Effector memory CD4-positive, alpha-beta T cell (primary cell): Measurements from ENCODE around the gene ETS2.
A peak's percentile ranks its signal among the peaks of the same experiment; 100 is the strongest.
"Not testable (repeated sequence)": the region's sequence is repeated elsewhere in the genome, so short reads cannot be mapped to it uniquely, and the experiment has no call there.

Source experiments
- DNase-seq, 3 donors: peaks; one replicate each; pipeline ENCODE4 v3.0.0-alpha.2; 2020
- H3K27ac ChIP-seq: 2 replicates; pipeline ENCODE4 v1.7.0; 2013; ENCODE audit warnings: mild to moderate bottlenecking, low read length, moderate library complexity; ENCODE audit not compliant: insufficient read depth, poor library complexity, severe bottlenecking
- H3K27me3 ChIP-seq: replicated peaks from 2 replicates; pipeline ENCODE4 v1.7.0; 2013; ENCODE audit warnings: mild to moderate bottlenecking, low read length; ENCODE audit not compliant: insufficient read depth, control insufficient read depth, poor library complexity, severe bottlenecking
- H3K36me3 ChIP-seq: 2 replicates; pipeline ENCODE4 v1.7.0; 2013; ENCODE audit warnings: mild to moderate bottlenecking, low read length, moderate library complexity; ENCODE audit not compliant: control insufficient read depth, insufficient read depth
- H3K4me1 ChIP-seq: 2 replicates; pipeline ENCODE4 v1.7.0; 2013; ENCODE audit warnings: low read length, mild to moderate bottlenecking; ENCODE audit not compliant: control insufficient read depth, insufficient read depth, poor library complexity, severe bottlenecking
- H3K4me3 ChIP-seq: 2 replicates; pipeline ENCODE4 v1.7.0; 2013; ENCODE audit warnings: low read length, low read depth, mild to moderate bottlenecking; ENCODE audit not compliant: insufficient read depth, poor library complexity, severe bottlenecking
- H3K9me3 ChIP-seq: 2 replicates; pipeline ENCODE4 v1.7.0; 2013; ENCODE audit warnings: mild to moderate bottlenecking, low read length, moderate library complexity; ENCODE audit not compliant: control insufficient read depth

Gene ETS2

GRCh38 chr21:38824124-38824822, 18.5 kb downstream of the ETS2 start:
- Histone ChIP-seq H3K27me3 (no peaks in the 10 kb centered on the region), H3K9me3 (no peaks in the 10 kb centered on the region), H3K27ac (no peak overlapping the region), H3K4me3 (no peak overlapping the region), H3K36me3 (peaks cover 47% of the 10 kb centered on the region), H3K4me1 (no peaks in the 10 kb centered on the region)
- DNase-seq, result no peak

- DNase-seq, result no peak
- Histone ChIP-seq H3K27ac (no peak overlapping the region), H3K9me3 (no peaks in the 10 kb centered on the region), H3K4me3 (no peak overlapping the region), H3K27me3 (no peaks in the 10 kb centered on the region), H3K36me3 (peaks cover 37% of the 10 kb centered on the region), H3K4me1 (no peaks in the 10 kb centered on the region)
Measured at GRCh38 chr21:38825269-38825668, 19.5 kb downstream of the ETS2 start.

- H3K27ac ChIP-seq, result no peak overlapping the region
Measured at GRCh38 chr21:38825921-38826320, 20.2 kb downstream of the ETS2 start.

GRCh38 chr21:38828111-38828510, 22.4 kb downstream of the ETS2 start:
- H3K36me3 ChIP-seq, DNase-seq, H3K4me1 ChIP-seq, H3K9me3 ChIP-seq, H3K27me3 ChIP-seq, H3K4me3 ChIP-seq, H3K27ac ChIP-seq: not testable (repeated sequence)

More at GRCh38 chr21:38825921-38826320, 20.2 kb downstream of the ETS2 start:
- Histone ChIP-seq H3K4me3 (no peak overlapping the region), H3K36me3 (peaks cover 30% of the 10 kb centered on the region), H3K27me3 (no peaks in the 10 kb centered on the region), H3K9me3 (no peaks in the 10 kb centered on the region), H3K4me1 (peaks cover 4% of the 10 kb centered on the region)
- DNase-seq, result no peak

- DNase-seq, result no peak
- no peaks in the 10 kb centered on the region for H3K27me3 ChIP-seq
- no peaks in the 10 kb centered on the region for H3K9me3 ChIP-seq
- H3K36me3 ChIP-seq, result no peaks in the 10 kb centered on the region
- H3K4me3 ChIP-seq, result no peak overlapping the region
- H3K27ac ChIP-seq, result no peak overlapping the region
- H3K4me1 ChIP-seq, result peaks cover 8% of the 10 kb centered on the region
Measured at GRCh38 chr21:38830671-38831525, 25.2 kb downstream of the ETS2 start.

- Histone ChIP-seq H3K36me3 (no peaks in the 10 kb centered on the region), H3K27ac (no peak overlapping the region), H3K27me3 (no peaks in the 10 kb centered on the region), H3K4me3 (no peak overlapping the region), H3K9me3 (no peaks in the 10 kb centered on the region), H3K4me1 (peaks cover 8% of the 10 kb centered on the region)
- DNase-seq, result peak; percentile 6 to 25 (median 12)
Measured at GRCh38 chr21:38831526-38832467, 26.1 kb downstream of the ETS2 start.

GRCh38 chr21:38832664-38833063, 26.9 kb downstream of the ETS2 start:
- Histone ChIP-seq H3K4me3 (no peak overlapping the region), H3K4me1 (peaks cover 8% of the 10 kb centered on the region), H3K36me3 (no peaks in the 10 kb centered on the region), H3K27ac (no peak overlapping the region), H3K9me3 (no peaks in the 10 kb centered on the region), H3K27me3 (no peaks in the 10 kb centered on the region)
- no peak for DNase-seq

- no peaks in the 10 kb centered on the region for H3K9me3 ChIP-seq
- peaks cover 8% of the 10 kb centered on the region for H3K4me1 ChIP-seq
- no peak for DNase-seq
- no peak overlapping the region for H3K4me3 ChIP-seq
- H3K27ac ChIP-seq, result no peak overlapping the region
- no peaks in the 10 kb centered on the region for H3K27me3 ChIP-seq
- H3K36me3 ChIP-seq, result no peaks in the 10 kb centered on the region
Measured at GRCh38 chr21:38833117-38833516, 27.4 kb downstream of the ETS2 start.

GRCh38 chr21:38834725-38835124, 29.0 kb downstream of the ETS2 start:
- DNase-seq, result no peak
- H3K4me1 ChIP-seq, result peaks cover 8% of the 10 kb centered on the region

More at GRCh38 chr21:38834725-38835124, 29.0 kb downstream of the ETS2 start:
- Histone ChIP-seq H3K9me3 (no peaks in the 10 kb centered on the region), H3K27me3 (no peaks in the 10 kb centered on the region), H3K27ac (no peak overlapping the region), H3K4me3 (no peak overlapping the region), H3K36me3 (no peaks in the 10 kb centered on the region)
